Muscle layer of colon (tissue), 2 donors: ENCODE results near the gene SYCP2.

ENCODE experiments used
- H3K27ac ChIP-seq: one replicate; pipeline ENCODE4 v1.7.0; 2013; ENCODE audit warnings: low read depth, mild to moderate bottlenecking, low read length, moderate library complexity
- H3K27me3 ChIP-seq, 2 donors: one replicate each; pipeline ENCODE4 v1.7.0; 2013; ENCODE audit warnings: low read length in 2 of 2, mild to moderate bottlenecking in 2 of 2; ENCODE audit not compliant: insufficient read depth in 2 of 2, control insufficient read depth in 1 of 2
- H3K36me3 ChIP-seq: one replicate; pipeline ENCODE4 v1.7.0; 2013; ENCODE audit warnings: mild to moderate bottlenecking, low read length; ENCODE audit not compliant: insufficient read depth
- H3K4me1 ChIP-seq: one replicate; pipeline ENCODE4 v1.7.0; 2013; ENCODE audit warnings: mild to moderate bottlenecking, low read length; ENCODE audit not compliant: insufficient read depth
- H3K4me3 ChIP-seq, 2 donors: one replicate each; pipeline ENCODE4 v1.7.0; 2013; ENCODE audit warnings: low read length in 2 of 2, low read depth in 1 of 2, mild to moderate bottlenecking in 1 of 2, moderate library complexity in 1 of 2
- H3K9ac ChIP-seq: one replicate; pipeline ENCODE4 v1.7.0; 2013; ENCODE audit warnings: low read length
- H3K9me3 ChIP-seq: one replicate; pipeline ENCODE4 v1.7.0; 2013; ENCODE audit warnings: mild to moderate bottlenecking, low read length
- donor health status: abdominal sarcoma.
- donor health status: Adenocarcinoma of cecum.

SYCP2 gene

DNA sequence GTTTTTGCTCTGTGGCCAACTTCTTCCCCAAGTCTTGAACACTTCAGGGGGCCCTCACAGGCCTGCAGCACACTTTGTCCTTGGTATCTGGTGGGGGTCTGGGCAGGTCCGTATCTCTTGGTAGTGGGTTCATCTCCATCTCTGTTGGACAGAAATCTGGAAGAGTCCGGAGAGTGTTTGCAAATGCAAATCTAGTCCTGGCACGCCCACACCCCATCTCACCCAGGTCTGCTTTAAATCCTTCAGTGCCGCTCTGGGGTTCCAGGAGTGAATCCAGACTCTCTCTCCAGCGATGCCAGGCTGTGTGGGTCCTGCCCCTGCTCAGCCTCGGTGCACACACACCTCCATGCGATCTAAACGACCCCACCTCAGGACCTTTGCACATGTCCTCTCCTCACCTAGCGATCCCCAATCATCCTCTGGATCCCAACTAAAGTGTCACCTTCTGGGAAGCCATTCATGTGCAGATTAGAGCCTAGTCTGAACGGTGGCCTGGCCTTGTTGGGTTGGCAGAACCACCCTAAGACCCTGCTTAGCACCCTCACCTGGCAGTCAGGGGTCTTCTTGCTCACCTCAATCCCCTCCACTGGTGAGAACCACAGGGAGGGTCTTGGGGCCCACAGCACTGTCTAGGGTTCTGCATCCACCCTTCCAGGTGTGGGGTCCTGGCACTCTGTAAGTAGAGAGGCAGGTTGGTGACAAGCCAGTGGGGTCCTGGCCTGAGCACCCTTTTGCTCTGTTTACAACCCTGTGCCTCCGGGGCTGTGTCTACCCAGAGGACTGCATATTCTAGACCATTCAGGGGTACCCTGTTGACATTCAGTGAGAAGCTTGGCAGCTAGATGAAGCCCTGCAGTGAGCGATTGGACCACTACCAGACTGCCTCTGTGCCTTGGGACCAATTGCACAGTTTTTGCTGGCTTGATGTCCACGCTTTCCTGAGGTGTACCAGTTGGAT lies 100.8 kb downstream of the SYCP2 start:
- no peak overlapping the region for H3K9ac ChIP-seq
- no peak overlapping the region for H3K4me3 ChIP-seq
- H3K27me3 ChIP-seq, result no peaks in the 10 kb centered on the region
- no peaks in the 10 kb centered on the region for H3K9me3 ChIP-seq
- H3K27ac ChIP-seq, result no peak overlapping the region
- peaks cover 20% of the 10 kb centered on the region for H3K4me1 ChIP-seq
- H3K36me3 ChIP-seq, result no peaks in the 10 kb centered on the region

DNA sequence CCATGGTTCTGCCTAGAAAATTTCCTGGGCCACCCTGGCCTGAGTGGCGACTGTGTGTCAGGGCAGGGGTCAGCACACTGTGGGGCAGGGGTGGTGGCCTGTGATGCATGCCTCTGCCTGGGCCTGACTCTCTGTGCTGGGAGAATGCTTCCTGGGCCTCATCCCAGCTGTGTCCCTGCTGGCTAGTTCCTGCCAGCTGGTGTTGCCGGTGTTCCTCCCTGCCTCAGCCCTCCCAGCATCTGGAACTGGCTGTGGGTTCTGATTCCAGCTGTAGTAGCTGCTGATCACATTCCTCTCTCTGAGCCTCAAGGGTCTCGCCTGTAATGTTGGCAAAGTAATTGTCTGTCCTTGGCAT lies 101.5 kb downstream of the SYCP2 start:
- H3K27ac ChIP-seq, result no peak overlapping the region
- H3K9ac ChIP-seq, result no peak overlapping the region
- no peaks in the 10 kb centered on the region for H3K36me3 ChIP-seq
- peaks cover 19% of the 10 kb centered on the region for H3K4me1 ChIP-seq
- no peaks in the 10 kb centered on the region for H3K9me3 ChIP-seq
- no peaks in the 10 kb centered on the region for H3K27me3 ChIP-seq
- H3K4me3 ChIP-seq, result no peak overlapping the region

DNA sequence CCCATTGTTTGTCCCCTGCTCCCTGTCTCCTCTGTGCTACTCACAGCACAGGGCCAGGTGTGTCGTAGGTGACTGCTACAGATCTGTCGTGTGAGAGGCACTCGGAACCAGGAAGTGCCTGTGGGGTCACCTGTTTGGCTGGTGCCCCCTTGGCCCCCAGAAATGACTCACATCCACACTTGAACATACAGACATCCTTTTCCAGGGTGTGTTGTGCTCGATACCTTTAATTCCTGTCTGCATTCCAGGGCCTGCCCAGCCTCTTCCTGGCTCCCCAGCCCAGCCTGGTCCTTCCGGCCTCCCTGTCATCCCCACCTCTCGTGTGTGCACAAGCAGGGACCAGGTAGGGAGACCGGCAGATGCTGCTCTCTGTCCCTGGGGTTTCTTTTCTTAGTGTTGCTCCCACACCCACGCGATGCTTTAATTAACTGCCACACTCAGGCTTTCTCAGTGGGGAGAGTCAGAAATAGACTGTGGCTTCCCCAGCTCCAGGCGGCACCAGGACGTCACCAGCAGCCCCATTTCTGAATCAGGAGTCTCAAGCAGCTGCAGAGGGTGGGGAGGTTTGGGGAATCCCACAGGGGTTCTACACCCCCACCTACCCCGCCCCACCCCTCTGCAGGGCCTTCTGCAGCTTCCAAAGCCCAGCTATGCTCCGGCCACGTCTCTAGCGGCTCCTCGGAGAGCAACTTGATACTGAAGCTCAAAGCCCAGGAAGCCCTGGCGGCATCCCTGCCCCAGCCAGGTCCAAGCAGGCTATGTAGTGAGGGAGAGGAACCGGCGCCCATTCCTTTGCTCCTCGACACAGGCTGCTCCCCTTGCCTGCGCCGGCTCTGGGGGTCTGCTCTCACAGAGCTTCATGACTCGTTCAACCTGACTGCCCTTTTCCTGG lies 102.2 kb downstream of the SYCP2 start:
- Histone ChIP-seq H3K36me3 (no peaks in the 10 kb centered on the region), H3K4me1 (peaks cover 13% of the 10 kb centered on the region), H3K9ac (no peak overlapping the region), H3K27ac (no peak overlapping the region), H3K9me3 (no peaks in the 10 kb centered on the region), H3K4me3 (no peak overlapping the region), H3K27me3 (no peaks in the 10 kb centered on the region)

DNA sequence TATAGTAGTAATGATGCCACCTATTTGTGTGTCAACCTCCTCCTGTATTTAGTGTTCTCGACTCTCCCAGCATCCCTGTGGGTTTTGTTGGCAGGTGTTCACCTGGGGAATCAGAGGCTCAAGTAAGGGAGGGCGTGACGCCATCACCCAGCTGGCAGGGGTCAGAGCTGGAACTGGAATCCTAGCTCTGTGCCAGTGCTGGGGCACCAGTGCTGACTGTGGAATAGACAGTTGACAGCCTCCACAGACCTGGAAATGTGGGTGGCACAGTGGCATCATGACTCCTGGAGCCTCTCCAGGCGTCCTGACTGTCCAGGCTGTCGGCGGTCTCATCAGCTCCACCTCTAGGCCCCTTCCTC lies 102.8 kb downstream of the SYCP2 start:
- H3K4me3 ChIP-seq, result no peak overlapping the region
- H3K27me3 ChIP-seq, result no peaks in the 10 kb centered on the region
- H3K4me1 ChIP-seq, result peaks cover 7% of the 10 kb centered on the region
- H3K27ac ChIP-seq, result no peak overlapping the region
- H3K9me3 ChIP-seq, result no peaks in the 10 kb centered on the region
- no peaks in the 10 kb centered on the region for H3K36me3 ChIP-seq
- no peak overlapping the region for H3K9ac ChIP-seq

DNA sequence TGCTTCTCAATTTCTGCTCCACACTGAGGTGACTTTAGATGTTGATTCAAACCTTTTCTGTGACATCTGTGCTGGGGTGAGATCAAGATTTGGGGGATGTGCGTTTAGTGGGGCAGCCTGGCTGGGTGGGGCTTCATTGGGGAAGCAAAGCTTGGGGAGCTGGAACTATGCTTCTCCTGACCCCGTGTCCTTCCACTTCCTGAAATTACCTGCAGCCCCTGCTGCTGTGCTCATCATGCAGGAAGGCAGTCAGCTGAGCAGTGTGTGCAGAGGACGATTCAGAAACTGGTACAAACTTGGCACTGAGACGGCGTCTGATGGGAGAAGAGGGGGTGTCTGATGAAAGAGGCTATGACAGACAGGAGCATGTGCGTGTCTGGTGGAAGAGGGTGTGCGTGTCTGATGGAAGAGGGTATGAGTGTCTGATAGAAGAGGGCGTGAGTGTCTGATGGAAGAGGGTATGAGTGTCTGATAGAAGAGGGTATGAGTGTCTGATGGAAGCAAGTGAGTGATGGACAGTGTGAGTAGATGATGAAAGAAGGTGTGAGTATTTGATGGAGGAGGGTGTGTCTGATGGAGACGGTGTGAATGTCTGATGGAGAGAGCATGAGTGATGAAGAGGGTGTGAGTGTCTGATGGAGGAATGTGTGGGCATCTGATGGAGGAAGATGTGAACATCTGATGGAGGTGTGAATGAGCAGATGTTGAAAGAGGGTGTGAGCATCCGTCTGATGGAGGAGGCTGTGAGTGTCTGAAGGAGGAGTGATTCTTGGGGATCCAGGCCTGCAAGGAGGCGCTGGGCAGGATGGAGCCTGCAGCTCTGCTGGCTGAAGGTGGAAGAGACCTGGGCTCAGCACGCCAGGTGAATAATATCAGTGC lies 103.4 kb downstream of the SYCP2 start:
- Histone ChIP-seq H3K27me3 (no peaks in the 10 kb centered on the region), H3K27ac (no peak overlapping the region), H3K4me3 (no peak overlapping the region), H3K9me3 (no peaks in the 10 kb centered on the region), H3K36me3 (no peaks in the 10 kb centered on the region), H3K9ac (no peak overlapping the region), H3K4me1 (peaks cover under 1% of the 10 kb centered on the region)

DNA sequence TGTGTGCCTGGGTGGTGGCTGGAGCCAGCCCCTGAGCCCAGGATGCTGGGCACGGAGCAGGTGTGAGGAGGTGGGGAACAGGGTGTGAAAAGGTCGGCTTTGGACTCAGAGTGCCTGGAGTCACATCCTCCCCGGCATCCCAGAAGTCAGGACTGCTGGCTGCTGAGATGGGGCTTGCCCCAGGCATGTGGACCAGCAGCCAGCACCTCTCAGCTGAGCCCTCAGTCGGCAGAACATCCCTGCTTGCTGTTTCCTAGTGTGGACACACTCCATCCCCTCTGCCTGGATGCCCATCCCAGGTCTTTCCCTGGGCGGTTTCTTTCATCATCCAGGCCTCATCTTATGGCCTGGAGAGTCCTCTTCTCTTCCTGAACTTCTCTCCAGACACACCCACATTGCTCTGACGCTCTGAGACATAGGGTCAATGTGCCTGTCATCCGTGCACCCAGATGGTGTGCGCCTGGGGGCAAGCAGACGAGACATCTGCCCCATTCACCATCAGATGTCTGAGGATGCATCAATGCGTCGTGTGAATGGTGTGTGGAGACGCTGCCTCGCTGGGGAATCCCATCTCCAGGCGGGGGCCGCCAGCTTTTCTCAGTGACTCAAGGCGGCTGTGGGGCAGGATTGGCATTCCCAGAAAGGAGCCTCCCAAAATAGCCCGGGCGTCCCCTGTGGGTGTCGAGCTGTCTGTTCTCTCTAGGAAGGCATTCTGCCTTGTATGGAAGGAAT lies 104.2 kb downstream of the SYCP2 start:
- Histone ChIP-seq H3K9ac (no peak overlapping the region), H3K4me1 (no peaks in the 10 kb centered on the region)

DNA sequence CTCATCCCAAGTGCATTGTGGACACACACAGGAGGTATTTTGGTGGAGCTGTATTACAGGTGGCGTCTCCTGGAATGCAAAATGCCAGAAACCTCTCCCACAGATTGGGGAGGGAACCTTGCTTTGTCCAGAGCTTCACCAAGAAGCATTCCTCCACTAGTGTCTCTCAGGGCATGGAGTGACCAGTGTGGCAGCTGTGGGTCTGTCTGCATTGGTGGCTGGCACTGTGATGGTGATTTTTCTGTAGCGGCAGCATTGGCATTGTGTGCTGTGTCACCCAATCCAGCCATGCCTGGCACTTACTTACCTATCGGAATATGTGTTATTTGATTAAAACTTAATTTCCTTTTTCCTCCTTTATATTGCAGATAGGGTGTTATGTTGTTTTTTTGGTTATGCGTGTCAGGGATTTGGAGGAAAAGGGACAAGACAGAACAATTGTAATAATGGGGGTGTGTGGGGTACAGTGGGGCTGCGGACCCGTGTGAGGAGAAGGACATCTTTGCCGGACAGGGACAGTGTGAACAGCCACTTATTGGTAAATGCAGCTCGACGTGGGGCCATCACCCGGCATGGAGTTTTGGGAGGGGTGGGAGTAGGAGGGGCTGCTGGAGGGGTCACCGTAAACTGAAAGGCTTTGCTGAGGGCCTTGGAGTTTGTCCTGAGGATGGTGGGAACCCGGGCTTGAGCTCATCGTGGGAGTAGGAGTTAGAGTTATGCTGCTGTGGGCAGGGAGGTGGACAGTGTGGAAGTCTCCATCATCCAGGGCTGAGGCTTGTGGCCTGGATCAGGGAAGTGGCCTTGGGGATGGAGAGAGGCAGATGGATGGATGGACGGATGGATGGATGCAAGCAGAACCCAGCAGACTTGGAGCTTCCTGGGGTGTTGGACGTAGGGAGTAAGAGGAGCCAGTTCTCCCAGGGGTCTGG lies 105.0 kb downstream of the SYCP2 start:
- Histone ChIP-seq H3K27me3 (no peaks in the 10 kb centered on the region), H3K9me3 (no peaks in the 10 kb centered on the region), H3K4me3 (no peak overlapping the region), H3K9ac (no peak overlapping the region), H3K27ac (no peak overlapping the region), H3K36me3 (no peaks in the 10 kb centered on the region), H3K4me1 (no peaks in the 10 kb centered on the region)

More for the DNA sequence above, 104.2 kb downstream of the SYCP2 start:
- Histone ChIP-seq H3K9me3 (no peaks in the 10 kb centered on the region), H3K27me3 (no peaks in the 10 kb centered on the region), H3K27ac (no peak overlapping the region), H3K4me3 (no peak overlapping the region), H3K36me3 (no peaks in the 10 kb centered on the region)

DNA sequence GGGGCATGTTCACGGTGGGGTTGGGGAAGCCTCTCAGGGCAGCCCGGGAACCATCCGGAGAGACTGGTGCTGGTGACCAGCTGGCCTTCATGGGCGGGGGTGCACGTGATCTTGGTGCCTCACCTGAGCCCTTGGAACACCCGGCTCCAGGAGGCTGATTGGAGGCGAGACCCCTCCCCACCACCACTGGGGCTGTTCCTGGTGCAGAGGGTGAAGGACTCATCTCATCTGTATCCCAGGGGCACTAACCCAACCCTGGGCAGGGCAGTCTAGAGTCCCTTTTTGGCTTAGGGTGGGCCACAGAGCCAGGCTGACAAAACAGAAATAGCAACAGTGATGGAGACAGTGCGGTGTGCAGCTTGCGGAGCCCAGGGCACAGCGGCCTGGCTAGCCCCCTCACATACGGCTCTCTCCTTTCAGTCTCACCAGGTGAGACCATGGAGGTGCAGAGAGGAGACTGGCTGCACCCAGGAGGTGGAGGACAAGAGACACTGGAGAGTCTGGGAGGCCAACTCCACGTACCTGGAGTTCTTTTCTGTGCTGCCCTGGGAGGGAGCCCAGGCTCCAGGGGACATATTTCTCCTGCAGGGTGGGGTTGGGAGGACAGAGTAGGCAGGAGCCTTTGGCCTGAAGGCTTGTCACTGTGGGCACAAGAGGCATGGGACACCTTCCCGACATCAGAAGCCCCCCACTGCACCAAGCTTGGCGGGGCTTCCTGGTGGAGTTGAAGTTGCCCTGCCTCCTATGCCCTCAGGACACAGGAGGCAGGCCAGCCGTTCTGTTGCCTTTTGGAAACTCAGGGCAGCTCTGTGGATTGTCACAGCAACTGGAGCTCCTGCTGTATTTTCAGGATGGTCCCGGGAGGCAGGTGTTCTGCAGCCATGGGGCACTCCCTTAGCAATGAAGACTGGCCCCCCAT lies 106.0 kb downstream of the SYCP2 start:
- Histone ChIP-seq H3K9me3 (no peaks in the 10 kb centered on the region), H3K36me3 (no peaks in the 10 kb centered on the region), H3K4me3 (no peak overlapping the region), H3K27ac (no peak overlapping the region), H3K9ac (no peak overlapping the region), H3K27me3 (no peaks in the 10 kb centered on the region), H3K4me1 (no peaks in the 10 kb centered on the region)

DNA sequence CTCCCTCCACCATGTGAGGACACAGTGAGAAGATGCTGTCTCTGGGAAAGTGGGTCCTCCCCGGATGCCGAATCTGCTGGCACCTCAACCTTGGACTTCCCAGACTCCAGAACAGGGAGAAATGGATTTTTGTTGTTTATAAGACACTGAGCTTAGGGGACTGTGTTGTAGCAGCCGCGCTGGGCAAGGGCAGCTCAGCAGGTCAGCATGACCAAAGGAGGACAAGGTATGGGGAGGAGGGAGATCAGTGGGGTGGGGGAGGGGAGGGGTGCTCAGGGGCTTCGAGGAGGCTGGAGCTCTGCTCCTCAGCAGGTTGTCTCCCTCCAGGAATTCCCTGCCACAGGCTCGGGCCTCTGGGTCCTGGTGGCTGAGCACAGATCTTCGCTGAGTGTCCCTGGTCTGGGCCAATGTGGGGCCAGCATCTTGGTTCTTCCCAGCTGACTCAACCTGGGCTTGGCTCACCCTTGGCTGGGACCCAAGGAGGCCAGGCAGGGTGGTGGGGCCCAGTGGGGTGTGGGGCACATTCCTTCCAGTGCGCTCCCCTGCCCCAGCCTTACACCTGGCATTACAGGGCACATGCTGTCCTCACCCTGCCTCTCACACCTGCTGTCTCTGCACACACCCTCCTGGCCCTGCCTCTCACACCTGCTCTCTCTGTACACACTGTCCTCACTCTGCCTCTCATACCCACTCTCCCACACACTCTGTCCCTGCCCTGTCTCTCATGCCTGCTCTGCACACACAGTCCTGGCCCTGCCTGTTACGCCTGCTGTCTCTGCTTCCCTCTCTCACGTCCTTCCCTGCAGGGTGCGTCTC lies 107.3 kb downstream of the SYCP2 start:
- Histone ChIP-seq H3K9me3 (no peaks in the 10 kb centered on the region), H3K9ac (no peak overlapping the region), H3K36me3 (no peaks in the 10 kb centered on the region), H3K4me3 (no peak overlapping the region), H3K4me1 (no peaks in the 10 kb centered on the region), H3K27ac (no peak overlapping the region), H3K27me3 (no peaks in the 10 kb centered on the region)
